ENCODE results near the gene NR6A1. TPM values are rescaled to one million over a fixed set of nuclear protein-coding genes. Genes with fewer than 3 reads are reported as not detected.
"Not testable (repeated sequence)": the region's sequence is repeated elsewhere in the genome, so short reads cannot be mapped to it uniquely, and the experiment has no call there.

The NR6A1 gene
- total RNA-seq, 2 experiments from 2014 or later: 0.82 to 1.1 TPM

GRCh38 chr9:124738075-124738474, 33.0 kb downstream of the NR6A1 start:
- CTCF ChIA-PET: interaction anchor here (0.6 to 1.2 kb wide), 3 partner anchors 12 to 25 kb away, joined by 3 to 4 read pairs (median 3); no protein-coding TSS in a partner anchor
- H3K36me3 Mint-ChIP-seq (ENCODE audit: low read depth); H3K4me3 Mint-ChIP-seq; H3K27me3 Mint-ChIP-seq; intact Hi-C loops (cut with DNase I, micrococcal nuclease); DNase-seq; POLR2A ChIA-PET; ATAC-seq; H3K9me3 Mint-ChIP-seq (ENCODE audit: low read depth); H3K27ac Mint-ChIP-seq: not testable (repeated sequence)
- H3K4me1 Mint-ChIP-seq: peaks cover 18% of the 10 kb centered on the region

- no peaks in the 10 kb centered on the region for H3K36me3 Mint-ChIP-seq (ENCODE audit: low read depth)
- H3K27ac Mint-ChIP-seq: peak overlapping the region; percentile 52
- H3K4me3 Mint-ChIP-seq: no peak overlapping the region
- H3K27me3 Mint-ChIP-seq: peaks cover 5% of the 10 kb centered on the region
- ChIA-PET POLR2A (interaction anchor here (0.5 kb wide), 1 partner anchor 333 kb away, joined by 3 read pairs; no protein-coding TSS in a partner anchor), CTCF (interaction anchor here (0.6 to 1.6 kb wide), 4 partner anchors 8 to 164 kb away, joined by 3 to 6 read pairs (median 4); no protein-coding TSS in a partner anchor)
- ATAC-seq: peak; percentile 76
- intact Hi-C loops (cut with DNase I, micrococcal nuclease): no loop called here
- H3K4me1 Mint-ChIP-seq: peaks cover 18% of the 10 kb centered on the region
- no peaks in the 10 kb centered on the region for H3K9me3 Mint-ChIP-seq (ENCODE audit: low read depth)
- peak; percentile 26 for DNase-seq
Observed at GRCh38 chr9:124735121-124735520, 36.0 kb downstream of the NR6A1 start.

DNA sequence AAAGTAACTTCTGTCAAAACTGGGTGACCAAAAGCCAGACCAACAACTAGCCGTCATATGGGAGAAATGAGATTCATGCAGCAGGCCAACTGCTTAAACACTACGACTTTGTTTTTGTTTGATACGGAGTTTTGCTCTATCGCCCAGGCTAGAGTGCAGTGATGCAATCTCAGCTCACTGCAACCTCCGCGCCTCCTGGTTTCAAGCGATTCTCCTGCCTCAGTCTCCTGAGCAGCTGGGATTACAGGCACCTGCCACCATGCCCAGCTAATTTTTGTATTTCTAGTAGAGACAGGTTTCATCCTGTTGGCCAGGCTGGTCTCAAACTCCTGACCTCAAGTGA, 36.4 kb downstream of the NR6A1 start:
- H3K36me3 Mint-ChIP-seq (ENCODE audit: low read depth); H3K27ac Mint-ChIP-seq; ATAC-seq; H3K27me3 Mint-ChIP-seq; H3K4me3 Mint-ChIP-seq; intact Hi-C loops (cut with DNase I, micrococcal nuclease); DNase-seq; H3K9me3 Mint-ChIP-seq (ENCODE audit: low read depth): not testable (repeated sequence)
- ChIA-PET CTCF (interaction anchor here (0.6 to 1.6 kb wide), 5 partner anchors 8 to 1664 kb away, joined by 3 to 6 read pairs (median 4); no protein-coding TSS in a partner anchor), POLR2A (interaction anchor here (0.5 kb wide), 1 partner anchor 333 kb away, joined by 3 read pairs; no protein-coding TSS in a partner anchor)
- peaks cover 18% of the 10 kb centered on the region for H3K4me1 Mint-ChIP-seq

GRCh38 chr9:124733964-124734740, 37.0 kb downstream of the NR6A1 start:
- ChIA-PET CTCF (interaction anchor here (0.7 to 1.6 kb wide), 6 partner anchors 9 to 1665 kb away, joined by 3 to 6 read pairs (median 4); partner anchors contain the start of gene NR6A1), POLR2A (interaction anchor here (0.5 kb wide), 1 partner anchor 332 kb away, joined by 3 read pairs; no protein-coding TSS in a partner anchor)
- Mint-ChIP-seq H3K27me3 (peaks cover 5% of the 10 kb centered on the region), H3K4me3 (no peak overlapping the region), H3K4me1 (peaks cover 18% of the 10 kb centered on the region), H3K36me3 (ENCODE audit: low read depth) (no peaks in the 10 kb centered on the region), H3K27ac (peak overlapping the region; percentile 20), H3K9me3 (ENCODE audit: low read depth) (no peaks in the 10 kb centered on the region)
- DNase-seq: peak; percentile 6
- ATAC-seq: no peak
- intact Hi-C loops (cut with DNase I, micrococcal nuclease): no loop called here

GRCh38 chr9:124730772-124731171, 40.3 kb downstream of the NR6A1 start:
- no peak overlapping the region for H3K27ac Mint-ChIP-seq
- no peaks in the 10 kb centered on the region for H3K36me3 Mint-ChIP-seq (ENCODE audit: low read depth)
- DNase-seq (no peak), ATAC-seq (no peak)
- H3K4me3 Mint-ChIP-seq: no peak overlapping the region
- ChIA-PET POLR2A (no interaction called here), CTCF (interaction anchor here (0.7 kb wide), 1 partner anchor 80 kb away, joined by 3 read pairs; no protein-coding TSS in a partner anchor)
- intact Hi-C loops (cut with DNase I, micrococcal nuclease): no loop called here
- H3K27me3 Mint-ChIP-seq: peaks cover 5% of the 10 kb centered on the region
- peaks cover 24% of the 10 kb centered on the region for H3K4me1 Mint-ChIP-seq
- no peaks in the 10 kb centered on the region for H3K9me3 Mint-ChIP-seq (ENCODE audit: low read depth)

GRCh38 chr9:124726886-124727285, 44.2 kb downstream of the NR6A1 start:
- H3K27me3 Mint-ChIP-seq: no peaks in the 10 kb centered on the region
- ChIA-PET POLR2A (no interaction called here), CTCF (interaction anchor here (0.6 to 2.2 kb wide), 4 partner anchors 9 to 370 kb away, joined by 3 to 9 read pairs (median 5); no protein-coding TSS in a partner anchor)
- peaks cover 8% of the 10 kb centered on the region for H3K4me1 Mint-ChIP-seq
- H3K4me3 Mint-ChIP-seq: no peak overlapping the region
- no peak for ATAC-seq
- no peak overlapping the region for H3K27ac Mint-ChIP-seq
- no peaks in the 10 kb centered on the region for H3K36me3 Mint-ChIP-seq (ENCODE audit: low read depth)
- H3K9me3 Mint-ChIP-seq (ENCODE audit: low read depth): no peaks in the 10 kb centered on the region
- no peak for DNase-seq
- intact Hi-C loops (cut with DNase I, micrococcal nuclease): no loop called here

DNA sequence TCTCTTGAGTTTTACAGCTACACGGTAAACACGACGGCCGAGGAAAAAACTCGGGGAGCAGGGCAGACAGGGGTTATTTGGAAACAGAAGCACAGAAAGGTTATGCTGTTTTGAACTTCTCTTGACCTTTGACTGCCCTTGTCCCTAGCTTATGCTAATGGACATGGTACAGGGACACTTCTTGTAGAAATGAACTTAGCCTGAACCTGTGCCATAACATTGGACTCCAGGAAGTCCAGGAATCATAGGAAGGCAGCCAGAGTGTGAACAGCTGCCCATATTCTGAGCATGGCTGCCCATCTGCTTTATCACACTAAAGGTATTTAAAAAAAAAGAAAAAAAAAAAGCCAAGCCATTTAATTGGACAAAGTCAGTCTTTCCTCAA, 46.1 kb downstream of the NR6A1 start:
- POLR2A ChIA-PET: no interaction called here

DNA sequence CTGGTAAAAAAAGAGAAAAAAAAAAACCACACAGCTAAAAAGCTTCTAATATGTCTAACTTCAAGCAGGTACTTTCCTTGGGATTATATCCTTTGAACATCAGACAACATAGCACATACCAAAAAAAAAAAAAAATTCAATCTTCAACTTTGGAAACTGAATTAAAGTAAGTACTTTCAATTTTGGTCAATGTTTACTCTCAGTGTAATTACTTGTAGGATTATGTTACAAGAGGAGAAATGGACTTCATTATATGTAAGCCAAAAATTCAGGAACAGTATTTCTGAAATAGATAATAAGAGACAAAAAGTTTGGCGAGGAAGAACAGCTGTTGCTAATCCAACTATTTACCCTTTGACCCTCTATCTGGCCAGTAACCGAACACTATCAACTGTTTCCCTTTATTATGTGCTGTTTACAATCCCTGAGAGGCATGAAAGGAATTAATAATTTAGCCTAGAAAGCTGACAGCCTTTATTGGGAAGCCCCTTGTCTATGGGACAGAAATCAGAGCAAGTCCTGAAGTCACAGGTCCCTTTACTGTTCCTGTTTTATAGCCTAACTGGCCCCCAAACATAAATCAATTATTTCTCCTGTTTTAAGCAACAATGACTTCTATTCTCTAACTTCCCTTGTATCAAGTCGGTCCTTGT, 46.6 kb downstream of the NR6A1 start:
- H3K36me3 Mint-ChIP-seq (ENCODE audit: low read depth): no peaks in the 10 kb centered on the region
- intact Hi-C loops (cut with DNase I, micrococcal nuclease): no loop called here

More for the DNA sequence above, 46.1 kb downstream of the NR6A1 start:
- no peak for DNase-seq
- H3K9me3 Mint-ChIP-seq (ENCODE audit: low read depth): no peaks in the 10 kb centered on the region
- H3K27me3 Mint-ChIP-seq: no peaks in the 10 kb centered on the region
- intact Hi-C loops (cut with DNase I, micrococcal nuclease): no loop called here
- peaks cover 8% of the 10 kb centered on the region for H3K4me1 Mint-ChIP-seq
- H3K4me3 Mint-ChIP-seq: no peak overlapping the region
- no peaks in the 10 kb centered on the region for H3K36me3 Mint-ChIP-seq (ENCODE audit: low read depth)
- CTCF ChIA-PET: interaction anchor here (0.6 to 2.8 kb wide), 5 partner anchors 13 to 336 kb away, joined by 3 to 9 read pairs (median 5); no protein-coding TSS in a partner anchor
- ATAC-seq: no peak
- H3K27ac Mint-ChIP-seq: no peak overlapping the region

GRCh38 chr9:124723352-124723751, 47.8 kb downstream of the NR6A1 start:
- CTCF ChIA-PET: interaction anchor here (0.8 to 1.3 kb wide), 2 partner anchors 11 to 106 kb away, joined by 3 to 6 read pairs; no protein-coding TSS in a partner anchor

More for the DNA sequence above, 46.6 kb downstream of the NR6A1 start:
- peaks cover 8% of the 10 kb centered on the region for H3K4me1 Mint-ChIP-seq
- no peak overlapping the region for H3K4me3 Mint-ChIP-seq
- ATAC-seq (no peak), DNase-seq (no peak)
- H3K27ac Mint-ChIP-seq: no peak overlapping the region
- ChIA-PET CTCF (interaction anchor here (0.6 to 2.8 kb wide), 6 partner anchors 12 to 336 kb away, joined by 3 to 9 read pairs (median 6); no protein-coding TSS in a partner anchor), POLR2A (no interaction called here)
- no peaks in the 10 kb centered on the region for H3K9me3 Mint-ChIP-seq (ENCODE audit: low read depth)
- no peaks in the 10 kb centered on the region for H3K27me3 Mint-ChIP-seq

GRCh38 chr9:124721109-124721906, 49.8 kb downstream of the NR6A1 start:
- ATAC-seq: no peak
- intact Hi-C loops (cut with DNase I, micrococcal nuclease): no loop called here
- Mint-ChIP-seq H3K36me3 (ENCODE audit: low read depth) (no peaks in the 10 kb centered on the region), H3K9me3 (ENCODE audit: low read depth) (no peaks in the 10 kb centered on the region), H3K4me3 (no peak overlapping the region), H3K4me1 (peaks cover 12% of the 10 kb centered on the region), H3K27me3 (peaks cover 8% of the 10 kb centered on the region), H3K27ac (no peak overlapping the region)
- no peak for DNase-seq
- ChIA-PET CTCF (interaction anchor here (2.1 kb wide), 1 partner anchor 9 kb away, joined by 11 read pairs; no protein-coding TSS in a partner anchor), POLR2A (no interaction called here)

More at GRCh38 chr9:124723352-124723751, 47.8 kb downstream of the NR6A1 start:
- no peak overlapping the region for H3K4me3 Mint-ChIP-seq
- H3K27ac Mint-ChIP-seq: no peak overlapping the region
- intact Hi-C loops (cut with DNase I, micrococcal nuclease): no loop called here
- POLR2A ChIA-PET: no interaction called here
- no peaks in the 10 kb centered on the region for H3K9me3 Mint-ChIP-seq (ENCODE audit: low read depth)
- H3K4me1 Mint-ChIP-seq: peaks cover 8% of the 10 kb centered on the region
- no peaks in the 10 kb centered on the region for H3K36me3 Mint-ChIP-seq (ENCODE audit: low read depth)
- peaks cover 2% of the 10 kb centered on the region for H3K27me3 Mint-ChIP-seq
- no peak for ATAC-seq
- DNase-seq: no peak

Measured in activated CD4-positive, alpha-beta T cell treated with anti-CD3 and anti-CD28 coated beads for 36 hours (primary cell).